ACC112 (cell line): Measurements from ENCODE around the gene MTX3.

Source experiments
- H2AFZ ChIP-seq: fragments of 200-600 bp; sonication (generic); one replicate; pipeline ENCODE4 v1.6.0; 2017; ENCODE audit warnings: antibody characterized with exemption, low read length; ENCODE audit not compliant: unreplicated experiment
- H3K27ac ChIP-seq: fragments of 200-600 bp; sonication (generic); 2 replicates; pipeline ENCODE4 v1.5.1; 2014; ENCODE audit warnings: low read depth, mild to moderate bottlenecking, antibody characterized with exemption, low read length, moderate library complexity
- H3K27me3 ChIP-seq: fragments of 200-600 bp; sonication (generic); 2 replicates; pipeline ENCODE4 v1.6.1; 2014; ENCODE audit warnings: mild to moderate bottlenecking, antibody characterized with exemption, low read length, moderate library complexity, mixed read lengths; ENCODE audit not compliant: insufficient read depth
- H3K36me3 ChIP-seq: fragments of 200-600 bp; sonication (generic); 2 replicates; pipeline ENCODE4 v1.6.1; 2016; ENCODE audit warnings: mild to moderate bottlenecking, antibody characterized with exemption, low read length, moderate library complexity, mixed read lengths; ENCODE audit not compliant: insufficient read depth
- H3K4me1 ChIP-seq: fragments of 200-600 bp; sonication (generic); one replicate; pipeline ENCODE4 v1.6.1; 2016; ENCODE audit warnings: low read length, mixed read lengths; ENCODE audit not compliant: insufficient read depth, unreplicated experiment, control insufficient read depth
- H3K4me3 ChIP-seq: fragments of 200-600 bp; sonication (generic); 2 replicates; pipeline ENCODE4 v1.5.1; 2014; ENCODE audit warnings: mild to moderate bottlenecking, low read depth, low read length
- H3K79me2 ChIP-seq: fragments of 200-600 bp; sonication (generic); one replicate; pipeline ENCODE4 v1.6.0; 2016; ENCODE audit warnings: low read length; ENCODE audit not compliant: control insufficient read depth, unreplicated experiment, insufficient read depth

The MTX3 gene

GRCh38 chr5:80025069-80025468 is 34.0 kb upstream of the MTX3 start:
- Histone ChIP-seq H3K27me3 (peaks cover 68% of the 10 kb centered on the region), H3K36me3 (no peaks in the 10 kb centered on the region), H3K27ac (no peak overlapping the region), H3K4me1 (no peaks in the 10 kb centered on the region), H2AFZ (no peak overlapping the region), H3K79me2 (no peaks in the 10 kb centered on the region), H3K4me3 (no peak overlapping the region)

- no peaks in the 10 kb centered on the region for H3K4me1 ChIP-seq
- H3K36me3 ChIP-seq = no peaks in the 10 kb centered on the region
- H3K27ac ChIP-seq = no peak overlapping the region
- H2AFZ ChIP-seq = no peak overlapping the region
- no peak overlapping the region for H3K4me3 ChIP-seq
- H3K79me2 ChIP-seq = no peaks in the 10 kb centered on the region
- no peaks in the 10 kb centered on the region for H3K27me3 ChIP-seq
These were observed 19.8 kb upstream of the MTX3 start for GRCh38 chr5:80010754-80011392.

- Histone ChIP-seq H3K4me1 (no peaks in the 10 kb centered on the region), H3K36me3 (no peaks in the 10 kb centered on the region), H3K27me3 (no peaks in the 10 kb centered on the region), H3K79me2 (no peaks in the 10 kb centered on the region), H2AFZ (no peak overlapping the region), H3K27ac (no peak overlapping the region), H3K4me3 (no peak overlapping the region)
These were observed 18.1 kb upstream of the MTX3 start for GRCh38 chr5:80008995-80009765.

- no peak overlapping the region for H3K4me3 ChIP-seq
- H3K27ac ChIP-seq = no peak overlapping the region
These were observed 11.6 kb upstream of the MTX3 start for GRCh38 chr5:80002677-80003076.

GRCh38 chr5:79999722-80000121 is 8.7 kb upstream of the MTX3 start:
- Histone ChIP-seq H3K36me3 (no peaks in the 10 kb centered on the region), H3K4me1 (no peaks in the 10 kb centered on the region), H3K27ac (no peak overlapping the region), H3K27me3 (no peaks in the 10 kb centered on the region), H3K79me2 (no peaks in the 10 kb centered on the region), H3K4me3 (no peak overlapping the region), H2AFZ (no peak overlapping the region)

More at GRCh38 chr5:80002677-80003076, 11.6 kb upstream of the MTX3 start:
- H3K36me3 ChIP-seq = no peaks in the 10 kb centered on the region
- no peaks in the 10 kb centered on the region for H3K4me1 ChIP-seq
- no peak overlapping the region for H2AFZ ChIP-seq
- no peaks in the 10 kb centered on the region for H3K27me3 ChIP-seq
- H3K79me2 ChIP-seq = no peaks in the 10 kb centered on the region

GRCh38 chr5:79992891-79993657 is 2.0 kb upstream of the MTX3 start:
- H3K27ac ChIP-seq = no peak overlapping the region
- peaks cover 12% of the 10 kb centered on the region for H3K79me2 ChIP-seq
- H3K36me3 ChIP-seq = no peaks in the 10 kb centered on the region
- no peaks in the 10 kb centered on the region for H3K27me3 ChIP-seq
- peaks cover 18% of the 10 kb centered on the region for H3K4me1 ChIP-seq
- H3K4me3 ChIP-seq = no peak overlapping the region
- H2AFZ ChIP-seq = no peak overlapping the region

GRCh38 chr5:79990205-79990597 is 861 bp downstream of the MTX3 start:
- peaks cover 18% of the 10 kb centered on the region for H3K4me1 ChIP-seq
- H2AFZ ChIP-seq = peak overlapping the region; percentile 89
- peak overlapping the region; percentile 97 for H3K4me3 ChIP-seq
- peak overlapping the region; percentile 63; the same call in 1 of the 2 replicates for H3K27ac ChIP-seq
- peaks cover 9% of the 10 kb centered on the region for H3K36me3 ChIP-seq
- H3K27me3 ChIP-seq = no peaks in the 10 kb centered on the region
- peaks cover 12% of the 10 kb centered on the region for H3K79me2 ChIP-seq

- Histone ChIP-seq H3K4me1 (peaks cover 11% of the 10 kb centered on the region), H3K79me2 (peaks cover 7% of the 10 kb centered on the region), H3K36me3 (peaks cover 26% of the 10 kb centered on the region), H3K27ac (no peak overlapping the region), H3K27me3 (no peaks in the 10 kb centered on the region), H3K4me3 (no peak overlapping the region), H2AFZ (no peak overlapping the region)
These were observed 4.8 kb downstream of the MTX3 start for GRCh38 chr5:79986260-79986659.

- Histone ChIP-seq H2AFZ (no peak overlapping the region), H3K36me3 (peaks cover 26% of the 10 kb centered on the region), H3K27ac (no peak overlapping the region), H3K4me3 (no peak overlapping the region), H3K4me1 (peaks cover 11% of the 10 kb centered on the region), H3K27me3 (no peaks in the 10 kb centered on the region), H3K79me2 (peaks cover 4% of the 10 kb centered on the region)
These were observed 5.8 kb downstream of the MTX3 start for GRCh38 chr5:79985288-79985687.

- Histone ChIP-seq H3K4me3 (no peak overlapping the region), H2AFZ (no peak overlapping the region), H3K79me2 (no peaks in the 10 kb centered on the region), H3K4me1 (peaks cover 3% of the 10 kb centered on the region), H3K36me3 (peaks cover 26% of the 10 kb centered on the region), H3K27me3 (no peaks in the 10 kb centered on the region), H3K27ac (no peak overlapping the region)
These were observed 6.7 kb downstream of the MTX3 start for GRCh38 chr5:79984363-79984762.
